GM10266 (cell line): ENCODE results near the gene TMEM63B.

ENCODE experiments used
- DNase-seq: peaks from one replicate; pipeline ENCODE4 v3.0.0; 2012; ENCODE audit errors: extremely low spot score
- TF ChIP-seq, protein P1 (sequence below): IDR thresholded peaks from 2 replicates; pipeline ENCODE4 v1.5.1; 2012; ENCODE audit warnings: mild to moderate bottlenecking, low read depth; ENCODE audit not compliant: control insufficient read depth, insufficient read depth; ENCODE audit errors: missing control alignments

The TMEM63B gene

GRCh38 chr6:44150317-44150917, 23.1 kb downstream of the TMEM63B start:
- TF ChIP-seq, protein P1, sequence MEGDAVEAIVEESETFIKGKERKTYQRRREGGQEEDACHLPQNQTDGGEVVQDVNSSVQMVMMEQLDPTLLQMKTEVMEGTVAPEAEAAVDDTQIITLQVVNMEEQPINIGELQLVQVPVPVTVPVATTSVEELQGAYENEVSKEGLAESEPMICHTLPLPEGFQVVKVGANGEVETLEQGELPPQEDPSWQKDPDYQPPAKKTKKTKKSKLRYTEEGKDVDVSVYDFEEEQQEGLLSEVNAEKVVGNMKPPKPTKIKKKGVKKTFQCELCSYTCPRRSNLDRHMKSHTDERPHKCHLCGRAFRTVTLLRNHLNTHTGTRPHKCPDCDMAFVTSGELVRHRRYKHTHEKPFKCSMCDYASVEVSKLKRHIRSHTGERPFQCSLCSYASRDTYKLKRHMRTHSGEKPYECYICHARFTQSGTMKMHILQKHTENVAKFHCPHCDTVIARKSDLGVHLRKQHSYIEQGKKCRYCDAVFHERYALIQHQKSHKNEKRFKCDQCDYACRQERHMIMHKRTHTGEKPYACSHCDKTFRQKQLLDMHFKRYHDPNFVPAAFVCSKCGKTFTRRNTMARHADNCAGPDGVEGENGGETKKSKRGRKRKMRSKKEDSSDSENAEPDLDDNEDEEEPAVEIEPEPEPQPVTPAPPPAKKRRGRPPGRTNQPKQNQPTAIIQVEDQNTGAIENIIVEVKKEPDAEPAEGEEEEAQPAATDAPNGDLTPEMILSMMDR: no peak
- DNase-seq: no peak

DNA sequence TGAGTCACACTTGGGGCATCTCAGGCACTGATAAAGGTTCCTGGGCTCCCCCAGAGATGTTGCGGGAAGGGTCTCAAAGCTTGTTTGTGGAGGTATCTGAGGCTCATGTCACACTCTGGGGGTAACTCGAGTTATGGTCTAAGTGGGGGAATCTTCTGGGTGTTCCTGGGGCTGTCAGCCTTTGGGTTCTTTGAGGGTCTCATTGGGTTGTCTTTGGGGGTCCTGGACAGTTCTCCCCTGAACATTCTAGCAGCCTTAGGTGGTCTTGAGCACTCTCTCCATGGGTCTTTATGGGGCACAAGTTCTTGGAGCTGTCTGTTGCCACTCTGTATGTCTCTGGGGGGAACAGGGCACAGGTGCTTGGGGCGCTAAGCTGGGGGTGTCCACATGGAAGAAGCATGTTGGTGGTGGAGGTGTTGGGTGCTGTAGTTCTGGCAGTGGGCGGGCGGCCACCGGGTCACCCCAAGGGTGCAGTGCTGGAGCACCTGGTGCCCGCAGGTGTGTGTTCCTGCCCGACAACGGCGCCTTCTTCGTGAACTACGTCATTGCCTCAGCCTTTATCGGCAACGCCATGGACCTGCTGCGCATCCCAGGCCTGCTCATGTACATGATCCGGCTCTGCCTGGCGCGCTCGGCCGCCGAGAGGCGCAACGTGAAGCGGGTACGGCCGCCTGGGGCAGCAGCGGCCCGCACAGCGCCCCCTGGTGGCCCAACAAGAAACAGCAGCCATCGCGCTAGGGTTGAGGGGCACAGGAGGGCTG, 24.2 kb downstream of the TMEM63B start:
- TF ChIP-seq, protein P1: peak; percentile 97
- peak; percentile 85 for DNase-seq

- TF ChIP-seq, protein P1: no peak
Observed at GRCh38 chr6:44152109-44152461, 24.7 kb downstream of the TMEM63B start.

DNA sequence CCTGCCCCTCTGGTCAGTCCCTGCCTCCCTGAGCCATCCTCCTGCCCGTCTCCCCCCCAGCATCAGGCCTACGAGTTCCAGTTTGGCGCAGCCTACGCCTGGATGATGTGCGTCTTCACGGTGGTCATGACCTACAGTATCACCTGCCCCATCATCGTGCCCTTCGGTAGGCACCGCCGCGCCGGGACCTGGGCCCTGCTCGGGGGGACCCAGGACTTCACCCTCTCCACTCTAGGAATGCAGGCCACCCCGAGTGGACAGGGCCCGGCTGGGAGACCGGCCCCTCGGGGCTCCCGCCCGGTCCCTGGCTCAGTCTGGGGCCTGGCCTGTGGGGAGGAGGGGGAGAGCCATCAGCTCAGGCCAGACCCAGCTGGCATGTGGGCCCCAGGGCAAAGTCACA, 25.2 kb downstream of the TMEM63B start:
- TF ChIP-seq, protein P1: no peak
- DNase-seq: no peak

More at GRCh38 chr6:44152109-44152461, 24.7 kb downstream of the TMEM63B start:
- DNase-seq: no peak

DNA sequence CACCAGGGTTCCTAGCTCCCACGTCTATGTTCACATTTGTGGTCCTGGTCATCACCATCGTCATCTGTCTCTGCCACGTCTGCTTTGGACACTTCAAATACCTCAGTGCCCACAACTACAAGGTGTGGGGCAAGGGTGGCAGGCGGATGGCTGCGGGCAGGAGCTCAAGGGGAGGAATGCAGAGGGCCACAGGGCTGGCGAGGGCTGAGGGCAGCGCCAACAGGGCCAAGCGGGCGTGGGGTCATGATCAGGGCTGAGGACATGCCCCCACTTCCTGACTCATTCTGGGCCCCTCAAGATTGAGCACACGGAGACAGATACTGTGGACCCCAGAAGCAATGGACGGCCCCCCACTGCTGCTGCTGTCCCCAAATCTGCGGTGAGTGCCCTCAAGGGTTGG, 26.7 kb downstream of the TMEM63B start:
- TF ChIP-seq, protein P1: no peak
- DNase-seq: no peak

- TF ChIP-seq, protein P1: no peak
- DNase-seq: no peak
Observed at GRCh38 chr6:44156494-44157151, 29.3 kb downstream of the TMEM63B start.

DNA sequence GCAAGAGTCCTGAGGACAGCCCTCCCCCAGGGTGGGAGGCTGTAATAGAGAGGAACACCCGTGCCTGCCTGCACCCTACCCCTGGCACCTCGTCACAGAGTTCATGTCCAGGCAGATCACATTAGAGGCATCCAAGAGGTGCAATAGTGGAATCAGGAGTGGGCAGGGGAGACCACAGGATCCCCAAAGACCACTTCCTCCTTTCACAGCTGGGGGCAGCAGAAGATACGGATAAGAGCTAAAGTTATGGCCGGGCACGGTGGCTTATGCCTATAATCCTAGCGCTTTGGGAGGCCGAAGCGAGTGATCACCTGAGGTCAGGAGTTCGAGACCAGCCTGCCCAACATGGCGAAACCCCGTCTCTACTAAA, 29.8 kb downstream of the TMEM63B start:
- DNase-seq: no peak
- TF ChIP-seq, protein P1: no peak
